ENCODE data around the gene FRMD4B.
"Not testable (repeated sequence)": the region's sequence is repeated elsewhere in the genome, so short reads cannot be mapped to it uniquely, and the experiment has no call there.

Gene FRMD4B

GRCh38 chr3:69283913-69284611 lies 101.8 kb downstream of the FRMD4B start:
- peaks cover 8% of the 10 kb centered on the region for H3K79me1 ChIP-seq (ENCODE audit: low read length)
- H3K36me3 ChIP-seq (ENCODE audit: control insufficient read depth in 1 of 2, insufficient read depth in 2 of 2, low read length in 2 of 2): no peaks in the 10 kb centered on the region
- H3K9ac ChIP-seq (ENCODE audit: low read length): no peak overlapping the region
- H3K14ac ChIP-seq (ENCODE audit: low read length): no peak overlapping the region
- H2BK5ac ChIP-seq (ENCODE audit: low read depth, low read length, poor library complexity): no peak overlapping the region
- no peak overlapping the region for H3K23ac ChIP-seq (ENCODE audit: low read length)
- no peak for DNase-seq
- H4K12ac ChIP-seq (ENCODE audit: low read depth, low read length): no peak overlapping the region
- H3K4ac ChIP-seq (ENCODE audit: low read depth, low read length): no peak overlapping the region
- H3K4me2 ChIP-seq (ENCODE audit: low read length): no peak overlapping the region
- H3K4me3 ChIP-seq (ENCODE audit: low read depth, low read length): no peak overlapping the region
- H2AFZ ChIP-seq (ENCODE audit: insufficient read depth, low read length, poor library complexity): no peak overlapping the region
- H2BK120ac ChIP-seq (ENCODE audit: insufficient read depth, low read length, poor library complexity): no peak overlapping the region
- H3K79me2 ChIP-seq (ENCODE audit: control insufficient read depth, insufficient read depth, low read length, poor library complexity): no peaks in the 10 kb centered on the region
- H3K9me3 ChIP-seq (ENCODE audit: insufficient read depth, low read depth, low read length): no peaks in the 10 kb centered on the region
- H3K4me1 ChIP-seq (ENCODE audit: control insufficient read depth in 1 of 2, insufficient read depth in 2 of 2, low read length in 2 of 2): peaks cover 8% of the 10 kb centered on the region in 2 experiments
- no peak overlapping the region for H4K91ac ChIP-seq (ENCODE audit: low read depth, low read length)
- no peak overlapping the region for H2BK12ac ChIP-seq (ENCODE audit: low read length)
- no CpG with 5 or more reads among the region's 4 CpGs for WGBS (ENCODE audit: extremely low coverage, insufficient coverage, insufficient read length)
- H2AK5ac ChIP-seq (ENCODE audit: low read length): no peak overlapping the region
- no peaks in the 10 kb centered on the region for H3K27me3 ChIP-seq (ENCODE audit: insufficient read depth, low read length)
- no peak overlapping the region for H4K8ac ChIP-seq (ENCODE audit: low read depth, low read length)
- no peak overlapping the region for H3K18ac ChIP-seq (ENCODE audit: low read length)
- no peak overlapping the region for H3K27ac ChIP-seq (ENCODE audit: low read depth, low read length)

DNA sequence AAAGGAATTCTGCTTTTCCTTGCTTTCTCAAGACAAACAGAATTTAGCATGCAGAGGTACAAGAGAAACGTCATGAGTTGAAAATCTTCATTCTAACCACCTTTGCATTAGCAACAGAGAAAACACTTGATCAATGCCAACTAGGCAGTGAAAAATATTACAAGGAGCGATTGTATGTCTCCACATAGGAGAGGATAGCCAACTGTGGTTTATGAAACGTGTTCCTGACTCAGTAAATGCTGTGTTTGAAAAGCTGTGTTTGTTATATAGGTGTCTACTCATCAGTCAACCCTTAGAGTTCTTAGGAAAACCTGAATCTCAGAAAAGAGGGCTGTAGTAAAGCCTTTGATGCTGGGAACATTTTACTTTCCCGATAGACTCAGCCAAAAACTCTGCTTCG lies 102.4 kb downstream of the FRMD4B start:
- no peak overlapping the region for H3K14ac ChIP-seq (ENCODE audit: low read length)
- WGBS (ENCODE audit: extremely low coverage, insufficient coverage, insufficient read length): no CpG with 5 or more reads among the region's 5 CpGs
- no peak overlapping the region for H3K18ac ChIP-seq (ENCODE audit: low read length)
- H3K36me3 ChIP-seq (ENCODE audit: control insufficient read depth in 1 of 2, insufficient read depth in 2 of 2, low read length in 2 of 2): no peaks in the 10 kb centered on the region
- no peaks in the 10 kb centered on the region for H3K79me2 ChIP-seq (ENCODE audit: control insufficient read depth, insufficient read depth, low read length, poor library complexity)
- peaks cover 5 to 6% of the 10 kb centered on the region in 2 experiments for H3K4me1 ChIP-seq (ENCODE audit: control insufficient read depth in 1 of 2, insufficient read depth in 2 of 2, low read length in 2 of 2)
- H3K4ac ChIP-seq (ENCODE audit: low read depth, low read length): no peak overlapping the region
- no peak overlapping the region for H3K23ac ChIP-seq (ENCODE audit: low read length)
- no peak overlapping the region for H2BK5ac ChIP-seq (ENCODE audit: low read depth, low read length, poor library complexity)
- H3K9ac ChIP-seq (ENCODE audit: low read length): no peak overlapping the region
- H2BK12ac ChIP-seq (ENCODE audit: low read length): no peak overlapping the region
- no peaks in the 10 kb centered on the region for H3K9me3 ChIP-seq (ENCODE audit: insufficient read depth, low read depth, low read length)
- no peak for DNase-seq
- H3K4me2 ChIP-seq (ENCODE audit: low read length): no peak overlapping the region
- H2AK5ac ChIP-seq (ENCODE audit: low read length): no peak overlapping the region
- no peaks in the 10 kb centered on the region for H3K27me3 ChIP-seq (ENCODE audit: insufficient read depth, low read length)
- H3K27ac ChIP-seq (ENCODE audit: low read depth, low read length): no peak overlapping the region
- H4K8ac ChIP-seq (ENCODE audit: low read depth, low read length): no peak overlapping the region
- H3K4me3 ChIP-seq (ENCODE audit: low read depth, low read length): no peak overlapping the region
- no peak overlapping the region for H4K91ac ChIP-seq (ENCODE audit: low read depth, low read length)
- no peak overlapping the region for H4K12ac ChIP-seq (ENCODE audit: low read depth, low read length)
- no peak overlapping the region for H2AFZ ChIP-seq (ENCODE audit: insufficient read depth, low read length, poor library complexity)
- H2BK120ac ChIP-seq (ENCODE audit: insufficient read depth, low read length, poor library complexity): no peak overlapping the region
- H3K79me1 ChIP-seq (ENCODE audit: low read length): peaks cover 6% of the 10 kb centered on the region

DNA sequence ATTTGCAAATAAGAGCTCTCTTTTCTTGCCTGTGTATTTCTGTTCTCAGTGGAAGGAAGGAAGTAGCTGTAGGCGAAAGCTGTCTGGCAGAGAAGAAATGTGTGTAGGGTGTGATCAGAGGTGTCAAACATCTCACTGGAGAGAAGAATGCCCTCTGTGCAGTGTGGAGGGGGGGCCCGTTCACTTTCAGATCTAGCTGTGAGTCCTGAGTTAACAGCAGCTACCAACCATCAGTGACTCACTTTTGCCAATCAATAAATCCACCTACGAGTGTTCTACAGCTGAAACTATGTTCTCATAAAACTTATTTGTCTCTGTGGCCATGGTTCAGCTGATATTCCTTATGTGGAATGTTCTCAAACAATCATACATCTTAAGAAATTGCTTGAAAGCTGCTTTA lies 103.7 kb downstream of the FRMD4B start:
- H3K9me3 ChIP-seq (ENCODE audit: insufficient read depth, low read depth, low read length): no peaks in the 10 kb centered on the region
- no peak overlapping the region for H3K4me2 ChIP-seq (ENCODE audit: low read length)
- no peak overlapping the region for H3K18ac ChIP-seq (ENCODE audit: low read length)
- WGBS (ENCODE audit: extremely low coverage, insufficient coverage, insufficient read length): no CpG with 5 or more reads among the region's 3 CpGs
- H4K91ac ChIP-seq (ENCODE audit: low read depth, low read length): no peak overlapping the region
- H2AK5ac ChIP-seq (ENCODE audit: low read length): peak overlapping the region; percentile 95
- no peaks in the 10 kb centered on the region for H3K36me3 ChIP-seq (ENCODE audit: control insufficient read depth in 1 of 2, insufficient read depth in 2 of 2, low read length in 2 of 2)
- H3K79me1 ChIP-seq (ENCODE audit: low read length): peaks cover 1% of the 10 kb centered on the region
- H3K27ac ChIP-seq (ENCODE audit: low read depth, low read length): no peak overlapping the region
- H3K27me3 ChIP-seq (ENCODE audit: insufficient read depth, low read length): no peaks in the 10 kb centered on the region
- H2BK5ac ChIP-seq (ENCODE audit: low read depth, low read length, poor library complexity): no peak overlapping the region
- H2BK120ac ChIP-seq (ENCODE audit: insufficient read depth, low read length, poor library complexity): no peak overlapping the region
- no peak overlapping the region for H3K9ac ChIP-seq (ENCODE audit: low read length)
- H4K8ac ChIP-seq (ENCODE audit: low read depth, low read length): no peak overlapping the region
- no peak overlapping the region for H3K4ac ChIP-seq (ENCODE audit: low read depth, low read length)
- no peak overlapping the region for H2AFZ ChIP-seq (ENCODE audit: insufficient read depth, low read length, poor library complexity)
- H4K12ac ChIP-seq (ENCODE audit: low read depth, low read length): no peak overlapping the region
- H3K4me3 ChIP-seq (ENCODE audit: low read depth, low read length): no peak overlapping the region
- no peak overlapping the region for H3K14ac ChIP-seq (ENCODE audit: low read length)
- no peak for DNase-seq
- no peak overlapping the region for H3K23ac ChIP-seq (ENCODE audit: low read length)
- no peaks in the 10 kb centered on the region for H3K4me1 ChIP-seq (ENCODE audit: control insufficient read depth in 1 of 2, insufficient read depth in 2 of 2, low read length in 2 of 2)
- no peak overlapping the region for H2BK12ac ChIP-seq (ENCODE audit: low read length)
- no peaks in the 10 kb centered on the region for H3K79me2 ChIP-seq (ENCODE audit: control insufficient read depth, insufficient read depth, low read length, poor library complexity)

- H3K79me1 ChIP-seq (ENCODE audit: low read length); H3K36me3 ChIP-seq (ENCODE audit: control insufficient read depth in 1 of 2, insufficient read depth in 2 of 2, low read length in 2 of 2); H3K9ac ChIP-seq (ENCODE audit: low read length); H2BK5ac ChIP-seq (ENCODE audit: low read depth, low read length, poor library complexity); H4K8ac ChIP-seq (ENCODE audit: low read depth, low read length); DNase-seq; H2AFZ ChIP-seq (ENCODE audit: insufficient read depth, low read length, poor library complexity); H3K79me2 ChIP-seq (ENCODE audit: control insufficient read depth, insufficient read depth, low read length, poor library complexity); H3K4me1 ChIP-seq (ENCODE audit: control insufficient read depth in 1 of 2, insufficient read depth in 2 of 2, low read length in 2 of 2); H3K27me3 ChIP-seq (ENCODE audit: insufficient read depth, low read length); H3K4me2 ChIP-seq (ENCODE audit: low read length); H3K14ac ChIP-seq (ENCODE audit: low read length); H3K18ac ChIP-seq (ENCODE audit: low read length); H4K91ac ChIP-seq (ENCODE audit: low read depth, low read length); H2AK5ac ChIP-seq (ENCODE audit: low read length); H3K9me3 ChIP-seq (ENCODE audit: insufficient read depth, low read depth, low read length); H3K27ac ChIP-seq (ENCODE audit: low read depth, low read length); H3K23ac ChIP-seq (ENCODE audit: low read length); H2BK12ac ChIP-seq (ENCODE audit: low read length); H2BK120ac ChIP-seq (ENCODE audit: insufficient read depth, low read length, poor library complexity); H3K4me3 ChIP-seq (ENCODE audit: low read depth, low read length); H4K12ac ChIP-seq (ENCODE audit: low read depth, low read length); H3K4ac ChIP-seq (ENCODE audit: low read depth, low read length): not testable (repeated sequence)
- no CpG with 5 or more reads among the region's 8 CpGs for WGBS (ENCODE audit: extremely low coverage, insufficient coverage, insufficient read length)
Observed at GRCh38 chr3:69277403-69277802, 108.5 kb downstream of the FRMD4B start.
